ENCODE data around the gene ORAI3.

- TF ChIP-seq CTCF (IDR thresholded peaks at IDR 0.05) (peak; percentile 81), ZBTB43 (CRISPR knock-in tag; IDR thresholded peaks at IDR 0.05) (no peak), NR1H2 (CRISPR knock-in tag; IDR thresholded peaks at IDR 0.05) (no peak), ZNF121 (CRISPR knock-in tag; IDR thresholded peaks at IDR 0.05) (no peak), MAX (CRISPR knock-in tag; IDR thresholded peaks at IDR 0.05) (no peak), E2F1 (CRISPR knock-in tag; IDR thresholded peaks at IDR 0.05) (no peak), OVOL2 (CRISPR knock-in tag; IDR thresholded peaks at IDR 0.05; ENCODE audit: borderline replicate concordance) (no peak), ATF2 (CRISPR knock-in tag; IDR thresholded peaks at IDR 0.05; ENCODE audit: borderline replicate concordance, low read depth) (no peak), USF2 (CRISPR knock-in tag; IDR thresholded peaks at IDR 0.05) (peak; percentile 56), TEAD4 (CRISPR knock-in tag; IDR thresholded peaks at IDR 0.05) (no peak), HMGXB4 (CRISPR knock-in tag; IDR thresholded peaks at IDR 0.05) (peak; percentile 48; the same call in 1 of the 2 replicates), CBFB (CRISPR knock-in tag; IDR thresholded peaks at IDR 0.05; ENCODE audit: low read depth) (no peak), E2F5 (CRISPR knock-in tag; IDR thresholded peaks at IDR 0.05) (no peak)
Observed at GRCh38 chr16:30941600-30942425, 7.1 kb upstream of the ORAI3 start.

All from WTC11 (cell line).